ENCODE results near the gene TMX3.
A peak's percentile ranks its signal among the peaks of the same experiment; 100 is the strongest.

Gene TMX3

GRCh38 chr18:68714712-68715496, at the start of gene TMX3:
Gene TMX3, minus strand, starts transcription at chr18:68715108. Its CDS starts 127 bp downstream, at chr18:68714981.
- peak; percentile 90 for DNase-seq (ENCODE audit: low read depth)

GRCh38 chr18:68764016-68764415, 49.1 kb upstream of the TMX3 start:
- no peak for DNase-seq (ENCODE audit: low read depth)

- DNase-seq (ENCODE audit: low read depth): no peak
Measured at GRCh38 chr18:68763083-68763482, 48.2 kb upstream of the TMX3 start.

GRCh38 chr18:68759308-68759707, 44.4 kb upstream of the TMX3 start:
- DNase-seq (ENCODE audit: low read depth): no peak

GRCh38 chr18:68757126-68757525, 42.2 kb upstream of the TMX3 start:
- no peak for DNase-seq (ENCODE audit: low read depth)

- DNase-seq (ENCODE audit: low read depth): no peak
Measured at GRCh38 chr18:68742206-68742605, 27.3 kb upstream of the TMX3 start.

- no peak for DNase-seq (ENCODE audit: low read depth)
Measured at GRCh38 chr18:68740966-68741365, 26.1 kb upstream of the TMX3 start.

- no peak for DNase-seq (ENCODE audit: low read depth)
Measured at GRCh38 chr18:68739462-68739861, 24.6 kb upstream of the TMX3 start.

GRCh38 chr18:68738564-68738963, 23.7 kb upstream of the TMX3 start:
- no peak for DNase-seq (ENCODE audit: low read depth)

- DNase-seq (ENCODE audit: low read depth): no peak
Measured at GRCh38 chr18:68735483-68736343, 20.8 kb upstream of the TMX3 start.

GRCh38 chr18:68734308-68734707, 19.4 kb upstream of the TMX3 start:
- DNase-seq (ENCODE audit: low read depth): no peak

- DNase-seq (ENCODE audit: low read depth): no peak
Measured at GRCh38 chr18:68733707-68734106, 18.8 kb upstream of the TMX3 start.

GRCh38 chr18:68728081-68728700, 13.3 kb upstream of the TMX3 start:
- no peak for DNase-seq (ENCODE audit: low read depth)

GRCh38 chr18:68727506-68727905, 12.6 kb upstream of the TMX3 start:
- no peak for DNase-seq (ENCODE audit: low read depth)

- no peak for DNase-seq (ENCODE audit: low read depth)
Measured at GRCh38 chr18:68725346-68725745, 10.4 kb upstream of the TMX3 start.

- DNase-seq (ENCODE audit: low read depth): no peak
Measured at GRCh38 chr18:68724021-68724420, 9.1 kb upstream of the TMX3 start.

GRCh38 chr18:68723539-68723938, 8.6 kb upstream of the TMX3 start:
- DNase-seq (ENCODE audit: low read depth): no peak

- no peak for DNase-seq (ENCODE audit: low read depth)
Measured at GRCh38 chr18:68722821-68723220, 7.9 kb upstream of the TMX3 start.

GRCh38 chr18:68721681-68722583, 7.0 kb upstream of the TMX3 start:
- no peak for DNase-seq (ENCODE audit: low read depth)

- DNase-seq (ENCODE audit: low read depth): no peak
Measured at GRCh38 chr18:68714366-68714711, 569 bp downstream of the TMX3 start.

GRCh38 chr18:68713796-68714195, 1.1 kb downstream of the TMX3 start:
- no peak for DNase-seq (ENCODE audit: low read depth)

GRCh38 chr18:68713131-68713530, 1.8 kb downstream of the TMX3 start:
- no peak for DNase-seq (ENCODE audit: low read depth)
